Activated CD4-positive, alpha-beta T cell treated with anti-CD3 and anti-CD28 coated beads, Interleukin-2, Interleukin-6, amounts not matched to agents 100 ng/mL and 50 ng/mL, durations not matched to agents 16 hours and 8 hours (primary cell): Measurements from ENCODE around the gene RANGRF.

Source experiments
- DNase-seq: peaks from one replicate; pipeline ENCODE4 v3.0.0-alpha.2; 2020

Gene RANGRF

DNA sequence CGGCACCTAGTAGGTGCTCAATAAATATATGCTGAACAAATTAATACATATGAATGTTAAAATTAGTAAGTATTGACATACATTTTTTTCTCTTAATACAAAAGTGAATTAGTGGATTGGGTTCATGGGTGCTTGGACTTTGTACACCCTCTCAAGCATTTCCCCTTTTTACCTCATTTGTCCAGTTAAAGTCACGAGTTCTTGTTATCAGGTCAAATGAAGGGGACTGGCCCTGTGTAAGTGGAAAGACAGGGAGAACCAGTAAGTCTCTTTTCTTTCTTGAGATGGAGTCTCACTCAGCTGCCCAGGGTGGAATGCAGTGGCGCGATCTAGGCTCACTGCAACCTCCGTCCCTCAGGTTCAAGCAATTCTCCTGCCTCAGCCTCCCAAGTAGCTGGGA, 13.7 kb upstream of the RANGRF start:
- DNase-seq = no peak

DNA sequence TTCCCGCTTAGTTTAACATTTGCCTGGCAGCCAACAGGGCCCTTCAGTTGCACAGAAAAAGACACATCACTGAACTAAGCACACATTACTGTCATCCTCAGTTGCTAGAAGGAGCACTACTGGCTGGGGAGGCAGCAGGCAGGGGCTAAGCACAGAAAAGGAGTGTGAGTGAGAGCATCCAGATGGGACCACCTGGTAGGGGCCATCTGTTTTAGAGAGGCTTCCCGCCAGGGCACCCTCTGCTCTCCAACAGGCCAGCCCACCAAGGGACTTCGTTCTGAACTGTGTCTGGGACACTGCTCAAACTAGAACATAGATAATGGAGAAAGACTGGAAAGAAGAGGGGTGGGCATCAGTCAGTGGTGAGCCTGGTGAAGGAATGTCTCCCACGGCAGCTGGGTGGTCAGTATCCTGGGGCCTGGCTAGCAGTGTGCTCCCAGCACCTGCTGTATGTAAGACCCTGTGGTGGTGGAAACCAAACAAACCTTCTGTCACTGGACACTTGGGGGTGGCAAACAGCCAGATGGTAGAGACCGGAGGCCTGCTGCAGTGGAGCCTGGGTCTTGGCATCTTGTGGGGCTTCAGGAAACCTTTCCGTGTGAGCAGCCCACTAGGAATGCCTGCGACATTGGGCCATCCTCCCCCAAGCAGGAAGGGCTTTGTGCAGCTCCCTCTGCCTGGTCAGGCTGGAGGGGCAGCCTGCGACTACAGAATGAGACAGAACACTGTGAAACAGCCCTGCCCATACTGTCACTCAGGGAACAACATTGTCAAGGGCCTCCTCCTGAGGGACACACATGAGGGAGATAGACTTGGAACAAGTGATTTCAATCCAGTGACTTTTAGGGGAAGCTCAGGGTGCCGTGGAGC, 12.8 kb upstream of the RANGRF start:
- no peak for DNase-seq

DNA sequence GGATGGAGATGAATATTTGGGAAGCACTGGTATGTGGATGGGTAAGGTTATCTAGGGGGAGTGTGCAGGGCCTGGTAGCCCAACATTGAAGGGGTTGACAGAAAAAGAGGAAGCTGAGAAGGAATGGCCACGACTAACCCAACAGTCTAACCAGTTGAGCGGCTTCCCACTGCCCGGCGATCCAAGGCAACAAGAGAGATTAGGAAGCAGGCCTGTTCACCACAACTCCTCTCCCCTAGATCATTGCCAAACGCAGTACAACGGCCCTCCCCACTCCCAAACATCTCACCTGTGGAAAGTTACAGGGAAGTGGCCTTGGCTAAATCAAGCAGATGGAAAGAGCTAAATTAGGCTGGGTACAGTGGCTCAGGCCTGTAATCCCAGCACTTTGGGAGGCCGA, 11.2 kb upstream of the RANGRF start:
- DNase-seq = no peak

- no peak for DNase-seq
Measured at GRCh38 chr17:8282345-8282744, 6.1 kb upstream of the RANGRF start.

GRCh38 chr17:8283356-8283755, 5.1 kb upstream of the RANGRF start:
- no peak for DNase-seq

GRCh38 chr17:8284126-8284525, 4.3 kb upstream of the RANGRF start:
- DNase-seq = no peak

DNA sequence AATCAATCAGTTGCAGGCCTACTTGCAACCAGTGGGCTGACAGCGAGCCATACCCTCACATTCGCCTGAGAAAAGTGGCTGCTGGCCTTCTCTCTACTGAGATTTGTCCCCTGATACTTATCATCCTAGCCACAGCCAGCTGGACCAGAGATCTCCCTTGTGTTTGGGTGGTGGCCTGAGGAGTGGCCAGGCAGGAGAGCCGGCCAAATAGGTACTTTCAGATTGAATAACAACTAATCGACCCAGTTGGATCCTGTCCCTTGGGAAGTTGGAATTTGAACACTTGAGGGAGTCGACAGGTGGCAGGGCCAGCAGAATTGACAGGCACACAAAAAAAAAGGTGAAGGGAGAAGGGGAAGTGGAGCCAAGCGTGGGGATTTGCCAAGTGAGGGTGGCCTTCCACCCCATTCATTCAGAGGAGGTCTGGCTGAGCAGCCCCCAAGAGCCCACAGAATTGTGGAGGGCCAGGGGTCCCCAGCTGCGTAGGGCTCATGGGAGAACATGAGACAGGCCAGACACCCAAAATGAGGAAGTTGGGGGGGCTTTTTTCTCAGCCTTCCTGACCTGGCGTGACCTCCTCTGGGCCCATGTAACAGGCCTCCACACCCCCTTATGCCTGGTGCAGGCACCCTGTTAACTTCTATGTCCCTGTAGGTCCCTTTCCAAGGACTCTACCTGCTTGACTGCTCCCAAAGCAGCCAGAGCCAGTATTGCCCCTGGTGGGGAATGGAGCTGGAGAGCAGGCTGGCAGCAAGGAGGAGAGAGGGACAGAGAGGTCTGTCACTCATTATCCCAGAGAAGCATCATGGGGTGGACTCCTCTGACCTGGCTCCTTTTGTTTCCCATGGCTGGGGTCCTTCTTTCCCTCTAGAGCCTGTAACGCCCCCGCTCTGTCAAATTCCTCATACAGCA, 2.9 kb upstream of the RANGRF start:
- no peak for DNase-seq

GRCh38 chr17:8287651-8288335, 677 bp upstream of the RANGRF start:
- DNase-seq = no peak

DNA sequence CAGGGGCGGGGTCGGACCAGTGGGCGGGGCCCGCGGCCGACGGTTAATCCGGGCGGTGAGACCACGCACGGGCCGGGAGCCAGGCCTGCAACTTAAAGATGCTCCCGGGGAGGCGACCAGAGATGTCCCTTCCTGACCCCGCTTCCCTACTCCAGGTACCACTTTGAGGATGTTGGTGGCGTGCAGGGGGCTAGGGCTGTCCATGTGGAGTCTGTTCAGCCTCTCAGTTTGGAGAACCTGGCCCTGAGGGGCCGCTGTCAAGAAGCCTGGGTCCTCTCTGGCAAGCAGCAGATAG, 580 bp downstream of the RANGRF start:
- peak; percentile 87 for DNase-seq

- no peak for DNase-seq
Measured at GRCh38 chr17:8290043-8290442, 1.6 kb downstream of the RANGRF start.

DNA sequence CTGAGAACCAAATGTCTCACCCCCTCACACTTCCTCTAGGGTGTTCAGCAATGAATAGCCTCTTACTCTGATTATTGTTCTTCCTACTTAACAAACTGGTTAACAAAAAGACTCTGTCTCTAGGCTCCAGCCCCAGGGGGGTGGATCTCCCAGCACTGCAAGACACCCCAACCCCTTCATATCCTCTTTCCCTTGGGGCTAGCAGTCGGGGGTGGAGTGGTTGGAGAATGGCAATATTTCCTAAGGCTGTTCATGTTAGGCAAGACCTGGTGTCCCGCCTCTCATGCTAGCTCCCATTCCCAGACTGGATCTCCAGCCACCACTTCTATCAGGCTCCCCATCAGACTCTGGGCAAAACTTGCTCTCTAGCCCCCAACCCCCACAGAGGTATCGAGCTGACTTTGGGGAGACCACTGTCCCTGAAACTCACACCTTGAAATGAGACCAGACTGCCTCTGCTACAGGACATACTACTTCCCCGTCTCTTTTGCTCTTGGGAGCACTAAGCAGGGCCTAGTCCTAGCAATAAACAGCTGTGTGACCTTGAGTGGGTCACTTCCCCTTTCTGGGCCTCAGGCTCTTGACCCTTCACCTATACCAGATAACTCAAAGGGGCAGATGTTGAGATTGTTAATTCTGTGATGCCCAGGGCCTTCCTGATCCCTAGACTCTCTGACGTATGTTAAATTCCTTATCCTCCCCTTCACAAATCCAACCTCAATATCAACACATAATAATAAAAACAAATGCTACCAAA, 4.3 kb downstream of the RANGRF start:
- no peak for DNase-seq

DNA sequence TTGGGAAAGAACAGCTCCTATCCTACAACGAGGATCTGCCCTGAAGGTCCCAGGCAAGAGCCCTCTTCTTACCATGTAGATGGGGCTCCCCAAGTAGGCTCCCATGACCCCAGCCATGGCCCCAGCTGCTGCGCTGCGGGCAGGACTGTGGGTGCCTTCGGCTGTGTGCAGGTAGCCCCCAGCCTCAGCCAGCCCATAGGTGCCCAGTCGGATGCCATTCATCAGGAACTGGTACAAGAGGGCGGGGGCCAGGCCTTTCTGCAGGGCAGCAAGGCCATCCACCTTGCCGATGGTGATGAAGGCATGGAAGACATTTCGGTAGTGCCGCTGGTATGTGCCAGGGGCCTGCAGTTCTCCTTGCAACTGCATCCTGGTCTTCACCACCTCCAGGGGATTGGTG, 5.9 kb downstream of the RANGRF start:
- no peak for DNase-seq

DNA sequence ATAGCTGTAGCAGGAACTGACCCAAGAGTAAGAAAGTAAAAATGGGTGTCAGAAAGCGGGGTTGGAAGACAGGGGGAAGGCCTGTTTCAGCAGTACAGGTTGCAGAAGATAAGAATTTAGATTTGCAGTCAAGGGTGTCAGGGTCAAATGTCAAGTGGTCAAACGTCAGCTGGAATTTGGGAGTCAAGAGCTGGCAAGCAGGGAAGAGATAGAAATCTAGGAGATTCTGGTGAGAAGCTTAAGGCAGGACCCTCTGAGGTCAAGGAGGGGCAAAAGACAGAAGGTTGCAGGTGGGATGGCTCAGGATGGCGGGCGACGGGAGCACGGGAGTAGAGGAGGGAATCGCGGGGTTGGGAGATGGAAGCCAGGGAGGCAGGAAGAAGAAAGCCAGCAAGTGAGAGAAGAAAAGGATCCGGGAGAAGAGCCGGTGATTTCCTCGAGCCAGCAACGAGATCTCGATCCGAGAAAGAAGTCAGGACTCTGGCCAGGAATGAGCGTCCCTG, 6.4 kb downstream of the RANGRF start:
- DNase-seq = no peak

DNA sequence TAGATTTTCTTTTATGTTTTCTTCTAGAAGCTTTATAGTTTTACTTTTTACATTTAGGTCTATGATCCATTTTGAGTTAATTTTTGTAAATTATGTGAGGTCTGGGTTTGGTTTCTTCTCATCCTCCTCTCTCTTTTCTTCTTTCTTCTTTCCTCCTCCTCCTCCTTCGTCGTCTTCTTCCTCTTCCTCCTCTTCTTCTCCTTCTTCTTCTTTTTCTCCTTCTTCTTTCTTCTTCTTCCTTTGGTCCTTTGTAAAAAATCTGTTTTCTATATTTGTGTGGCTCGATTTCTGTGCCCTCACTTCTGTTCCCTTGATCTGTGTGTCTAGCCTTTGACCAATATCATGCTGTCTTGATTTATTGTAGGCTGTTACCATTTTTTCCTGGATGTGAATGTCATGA, 11.8 kb downstream of the RANGRF start:
- DNase-seq = no peak

DNA sequence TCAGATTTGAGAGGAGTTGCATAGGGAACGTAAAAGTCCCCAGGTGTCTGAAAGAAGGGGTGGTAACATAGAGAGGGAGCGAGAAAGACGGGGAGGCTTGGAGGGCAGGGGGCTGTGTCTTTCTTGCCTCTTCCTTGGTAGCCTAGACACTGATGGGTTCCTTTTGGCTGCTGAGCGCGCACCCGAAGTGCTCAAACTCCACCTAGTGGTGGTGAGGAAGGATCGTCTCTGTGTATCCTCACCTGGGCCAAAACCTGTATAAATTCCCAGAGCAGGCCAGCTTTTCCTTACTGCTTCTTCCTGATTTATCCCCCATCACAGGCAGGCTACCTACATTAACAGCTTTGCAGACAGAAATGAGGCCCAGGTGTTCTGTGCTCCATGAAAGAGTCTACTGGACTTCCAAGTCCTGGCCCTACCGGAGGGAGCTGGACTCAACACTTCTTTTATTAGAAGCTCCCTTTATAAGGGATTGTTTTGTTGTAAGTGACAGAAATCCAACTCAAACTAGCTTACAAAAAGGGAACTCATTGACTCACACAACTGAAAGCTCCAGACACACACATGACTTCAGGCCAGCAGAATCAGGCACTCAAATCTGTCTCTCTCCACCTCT, 12.3 kb downstream of the RANGRF start:
- DNase-seq = peak; percentile 76

GRCh38 chr17:8310601-8311123, 22.2 kb downstream of the RANGRF start:
- DNase-seq = no peak

DNA sequence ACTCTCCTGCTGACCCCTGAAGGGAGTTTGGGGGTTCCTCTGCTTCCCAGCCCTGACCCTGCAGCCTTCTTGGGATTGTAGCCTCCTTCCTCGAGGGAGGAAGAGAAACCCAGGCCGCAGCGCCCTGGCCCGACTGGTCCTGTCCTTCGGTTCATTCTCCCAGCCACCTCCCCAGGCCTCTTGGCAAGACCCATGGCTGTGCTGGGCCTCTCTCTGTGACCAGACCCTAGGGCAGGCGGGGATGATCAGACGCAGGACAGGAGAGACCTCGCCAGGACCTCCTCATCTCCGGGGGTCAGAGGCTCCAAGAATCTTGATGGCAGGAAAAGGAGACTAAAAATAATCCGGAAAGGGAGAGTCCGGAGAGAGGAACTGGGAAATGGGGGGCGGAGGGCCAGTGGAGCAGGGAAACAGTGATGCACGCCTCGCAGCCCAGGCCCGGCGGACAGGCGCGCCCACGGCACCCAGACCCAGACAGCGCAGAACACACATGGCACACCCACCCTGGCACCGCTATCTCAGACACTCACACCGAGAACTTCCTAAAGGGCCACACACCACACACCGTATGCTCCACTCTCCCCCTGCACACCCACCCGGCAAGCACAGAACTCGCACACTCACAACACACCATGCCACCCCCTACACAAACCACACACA, 22.8 kb downstream of the RANGRF start:
- DNase-seq = no peak

DNA sequence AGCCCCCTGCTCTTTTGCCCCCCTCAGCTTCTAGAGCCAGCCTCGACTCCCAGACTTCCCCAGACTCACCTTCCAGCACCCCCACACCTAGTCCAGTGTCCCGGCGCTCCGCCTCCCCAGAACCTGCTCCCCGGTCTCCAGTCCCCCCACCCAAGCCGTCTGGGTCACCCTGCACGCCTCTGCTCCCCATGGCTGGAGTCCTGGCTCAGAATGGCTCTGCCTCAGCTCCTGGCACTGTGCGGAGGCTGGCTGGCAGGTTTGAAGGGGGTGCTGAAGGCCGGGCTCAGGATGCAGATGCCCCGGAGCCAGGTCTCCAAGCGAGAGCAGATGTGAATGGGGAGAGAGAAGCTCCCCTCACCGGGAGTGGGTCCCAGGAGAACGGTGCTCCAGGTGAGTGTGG, 23.8 kb downstream of the RANGRF start:
- DNase-seq = no peak

- DNase-seq = no peak
Measured at GRCh38 chr17:8312726-8313600, 24.5 kb downstream of the RANGRF start.
